Panc1 (cell line): ENCODE results near the gene SST. TPM values are rescaled to one million over a fixed set of nuclear protein-coding genes. Genes with fewer than 3 reads are reported as not detected.

Source experiments
- ATAC-seq: fragments of 200-7000 bp; cut with Tn5 transposase; 2 replicates; pipeline ENCODE4 v1.9.1; 2020; ENCODE audit warnings: mild to moderate bottlenecking, moderate library complexity
- BruUV-seq: library from RNA; stranded (reverse); fragments of 400-500 nt; replicated peaks from 2 replicates; lab custom pipeline; 2021; lab: Mats Ljungman, UMichigan
- CTCF ChIA-PET: fragments of 300-600 bp; sonication (Branson Sonifier 250); formaldehyde crosslinking; loops from one replicate; lab custom pipeline; 2022; ENCODE audit warnings: antibody characterized with exemption; lab: Charles Lee
- POLR2A ChIA-PET: fragments of 300-600 bp; sonication (Branson Sonifier 250); formaldehyde crosslinking; loops from one replicate; lab custom pipeline; 2022; ENCODE audit warnings: antibody characterized with exemption; lab: Charles Lee
- DNase-seq: peaks from one replicate; pipeline ENCODE4 v3.0.0-alpha.2; 2010; ENCODE audit warnings: low read depth, low spot score
- H3K27ac ChIP-seq: 2 replicates; pipeline ENCODE4 v1.5.1; 2011; ENCODE audit warnings: mild to moderate bottlenecking, low read length, inconsistent platforms
- H3K27me3 ChIP-seq: fragments of 200-500 bp; sonication (Bioruptor generic); 2 replicates; pipeline ENCODE4 v1.6.0; 2014; ENCODE audit warnings: low read length, inconsistent platforms; ENCODE audit not compliant: control insufficient read depth, insufficient read depth
- H3K36me3 ChIP-seq: fragments of 200-500 bp; sonication (Bioruptor generic); 2 replicates; pipeline ENCODE4 v1.5.1; 2014; ENCODE audit warnings: inconsistent platforms, mild to moderate bottlenecking, low read length, moderate library complexity; ENCODE audit not compliant: control insufficient read depth, insufficient read depth
- H3K4me1 ChIP-seq: 2 replicates; pipeline ENCODE4 v1.5.1; 2011; ENCODE audit warnings: inconsistent platforms, mild to moderate bottlenecking, low read length, moderate library complexity; ENCODE audit not compliant: control insufficient read depth, insufficient read depth
- H3K4me3 ChIP-seq, 2 experiments: 2 replicates each; pipeline ENCODE4 v1.5.1; 2011 to 2012; ENCODE audit warnings: low read depth in 2 of 2, low read length in 2 of 2, mild to moderate bottlenecking in 2 of 2, inconsistent platforms in 1 of 2, moderate library complexity in 1 of 2
- H3K9me3 ChIP-seq: fragments of 200-500 bp; sonication (Bioruptor generic); 2 replicates; pipeline ENCODE4 v1.5.1; 2014; ENCODE audit warnings: low read depth, mild to moderate bottlenecking, inconsistent platforms, low read length, moderate library complexity; ENCODE audit not compliant: control insufficient read depth, insufficient read depth
- POLR2AphosphoS5 ChIP-seq: IDR thresholded peaks from 2 replicates; pipeline ENCODE4 v1.6.1; 2012; ENCODE audit warnings: mild to moderate bottlenecking, low read depth, low read length, moderate library complexity
- REST ChIP-seq, 2 experiments: IDR thresholded peaks; 2 replicates each; pipeline ENCODE4 v1.6.1; 2011 to 2012; ENCODE audit warnings: low read depth in 2 of 2, control low read depth in 1 of 2, low read length in 1 of 2, mild to moderate bottlenecking in 1 of 2, moderate library complexity in 1 of 2; ENCODE audit not compliant: insufficient read depth in 1 of 2
- SIN3A ChIP-seq: IDR thresholded peaks from 2 replicates; pipeline ENCODE4 v1.6.1; 2012; ENCODE audit warnings: low read depth, mild to moderate bottlenecking, low read length, moderate library complexity, borderline replicate concordance; ENCODE audit not compliant: insufficient read depth
- TCF7L2 ChIP-seq: IDR thresholded peaks from 2 replicates; pipeline ENCODE4 v1.6.1; 2011; ENCODE audit warnings: mild to moderate bottlenecking, low read depth, low read length, inconsistent platforms
- in situ Hi-C: cut with HindIII; loops from 2 replicates; pipeline ENCODE4 v1.10.0; 2016; ENCODE audit warnings: low sequenced_read_pairs, low pct_unique_long_range_greater_than_20kb
- intact Hi-C: fragments of 100-400 bp; cut with micrococcal nuclease; formaldehyde crosslinking; loops from one replicate; pipeline ENCODE4 v1.10.0; 2022; ENCODE audit not compliant: unreplicated experiment
- total RNA-seq: library from RNA; stranded (reverse); gene quantifications from one replicate; pipeline ENCODE4 v1.2.1, GENCODE V29; 2021; ENCODE audit not compliant: unreplicated experiment
- TF ChIP-seq, protein P1 (sequence below): fragments of 450-650 bp; IDR thresholded peaks from 2 replicates; pipeline ENCODE4 v1.5.1; 2017; ENCODE audit warnings: mild to moderate bottlenecking

Gene SST
- total RNA-seq, 1 experiment from 2014 or later, result not detected

GRCh38 chr3:187642861-187643260 lies 27.3 kb downstream of the SST start:
- ChIA-PET CTCF (no interaction called here), POLR2A (no interaction called here)
- Histone ChIP-seq H3K4me3 (no peak overlapping the region), H3K36me3 (no peaks in the 10 kb centered on the region), H3K27ac (no peak overlapping the region), H3K9me3 (no peaks in the 10 kb centered on the region), H3K27me3 (no peaks in the 10 kb centered on the region; the same call in 1 of the 2 replicates), H3K4me1 (no peaks in the 10 kb centered on the region)
- no peak for DNase-seq
- intact Hi-C loops (no loop called here), in situ Hi-C loops (no loop called here)
- BruUV-seq, result no TSS peak
- no peak for TF ChIP-seq REST (IDR thresholded peaks at IDR 0.05; ENCODE audit: insufficient read depth in 1 of 2, low read depth in 2 of 2, low read length in 1 of 2)
- no peak for TF ChIP-seq SIN3A
- no peak for TF ChIP-seq TCF7L2
- TF ChIP-seq POLR2AphosphoS5, result no peak
- TF ChIP-seq, protein P1, sequence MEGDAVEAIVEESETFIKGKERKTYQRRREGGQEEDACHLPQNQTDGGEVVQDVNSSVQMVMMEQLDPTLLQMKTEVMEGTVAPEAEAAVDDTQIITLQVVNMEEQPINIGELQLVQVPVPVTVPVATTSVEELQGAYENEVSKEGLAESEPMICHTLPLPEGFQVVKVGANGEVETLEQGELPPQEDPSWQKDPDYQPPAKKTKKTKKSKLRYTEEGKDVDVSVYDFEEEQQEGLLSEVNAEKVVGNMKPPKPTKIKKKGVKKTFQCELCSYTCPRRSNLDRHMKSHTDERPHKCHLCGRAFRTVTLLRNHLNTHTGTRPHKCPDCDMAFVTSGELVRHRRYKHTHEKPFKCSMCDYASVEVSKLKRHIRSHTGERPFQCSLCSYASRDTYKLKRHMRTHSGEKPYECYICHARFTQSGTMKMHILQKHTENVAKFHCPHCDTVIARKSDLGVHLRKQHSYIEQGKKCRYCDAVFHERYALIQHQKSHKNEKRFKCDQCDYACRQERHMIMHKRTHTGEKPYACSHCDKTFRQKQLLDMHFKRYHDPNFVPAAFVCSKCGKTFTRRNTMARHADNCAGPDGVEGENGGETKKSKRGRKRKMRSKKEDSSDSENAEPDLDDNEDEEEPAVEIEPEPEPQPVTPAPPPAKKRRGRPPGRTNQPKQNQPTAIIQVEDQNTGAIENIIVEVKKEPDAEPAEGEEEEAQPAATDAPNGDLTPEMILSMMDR, result no peak
- no peak for ATAC-seq

GRCh38 chr3:187641320-187642016 lies 28.7 kb downstream of the SST start:
- ATAC-seq, result no peak
- in situ Hi-C loops (no loop called here), intact Hi-C loops (no loop called here)
- TF ChIP-seq POLR2AphosphoS5, result no peak
- no peaks in the 10 kb centered on the region for H3K36me3 ChIP-seq
- no TSS peak for BruUV-seq
- ChIA-PET CTCF (no interaction called here), POLR2A (no interaction called here)
- H3K27me3 ChIP-seq, result no peaks in the 10 kb centered on the region; the same call in 1 of the 2 replicates
- no peak overlapping the region for H3K4me3 ChIP-seq
- no peak for DNase-seq
- no peaks in the 10 kb centered on the region for H3K9me3 ChIP-seq
- H3K27ac ChIP-seq, result no peak overlapping the region
- H3K4me1 ChIP-seq, result no peaks in the 10 kb centered on the region

DNA sequence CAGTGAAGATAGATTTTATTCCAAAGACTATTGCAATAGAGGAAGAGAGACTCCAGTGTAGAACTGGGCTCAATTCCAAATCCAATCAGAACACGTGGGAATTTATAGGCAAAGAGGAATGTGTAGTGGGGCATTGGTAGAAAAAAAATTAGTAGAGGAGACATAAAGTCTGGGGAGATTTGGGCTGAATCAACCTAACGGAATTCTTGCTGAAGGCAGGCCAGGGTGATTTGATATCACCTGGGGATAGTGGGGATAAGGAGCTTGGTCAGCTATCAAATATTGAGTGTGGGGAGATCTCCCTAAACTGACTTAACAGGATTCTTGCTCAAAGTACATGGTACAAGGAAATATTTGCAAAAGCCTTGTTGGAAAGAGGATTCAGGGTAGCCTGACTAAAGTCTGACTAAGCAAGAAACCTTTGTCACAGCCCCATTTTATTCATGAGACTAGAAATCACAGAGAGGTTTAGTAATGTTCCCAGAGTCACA lies 29.6 kb downstream of the SST start:
- CTCF ChIA-PET, result no interaction called here

More for the DNA sequence above, 29.6 kb downstream of the SST start:
- no peak for ATAC-seq
- POLR2A ChIA-PET, result no interaction called here
- intact Hi-C loops, result no loop called here
- Histone ChIP-seq H3K36me3 (no peaks in the 10 kb centered on the region), H3K4me1 (no peaks in the 10 kb centered on the region), H3K27ac (no peak overlapping the region), H3K4me3 (no peak overlapping the region), H3K9me3 (no peaks in the 10 kb centered on the region), H3K27me3 (no peaks in the 10 kb centered on the region)
- TF ChIP-seq POLR2AphosphoS5 (no peak), TCF7L2 (no peak), REST (IDR thresholded peaks at IDR 0.05; ENCODE audit: insufficient read depth in 1 of 2, low read depth in 2 of 2, low read length in 1 of 2) (no peak), SIN3A (no peak)
- TF ChIP-seq, protein P1, result no peak
- no TSS peak for BruUV-seq
- in situ Hi-C loops, result no loop called here
- no peak for DNase-seq
